HEK293 (cell line): Measurements from ENCODE around the gene DTNA.
A peak's percentile ranks its signal among the peaks of the same experiment; 100 is the strongest.

Experiments
- CTCF ChIA-PET: fragments of 350-600 bp; formaldehyde crosslinking; extraction: SDS; loops from one replicate; lab custom pipeline; 2021; ENCODE audit warnings: antibody characterized with exemption; lab: Yijun Ruan, JAX
- POLR2A ChIA-PET: fragments of 300-600 bp; formaldehyde crosslinking; extraction: SDS; loops from one replicate; lab custom pipeline; 2020; ENCODE audit warnings: antibody characterized with exemption, inconsistent platforms; lab: Yijun Ruan, JAX
- H3K27ac ChIP-seq: fragments of 200-500 bp; sonication (Bioruptor generic); 2 replicates; pipeline ENCODE4 v1.5.1; 2014; ENCODE audit warnings: low read depth, low read length, control low read depth, inconsistent platforms; ENCODE audit errors: extremely low read depth
- H3K36me3 ChIP-seq, 2 experiments: fragments of 200-500 bp in 1 of 2; sonication (Bioruptor generic) in 1 of 2; 1 replicate in 1 of 2; 2 replicates in 1 of 2; pipeline ENCODE4 v1.5.1; 2014 to 2017; ENCODE audit warnings: inconsistent platforms in 2 of 2, low read length in 2 of 2; ENCODE audit not compliant: control insufficient read depth in 2 of 2, insufficient read depth in 1 of 2
- H3K4me1 ChIP-seq: fragments of 200-500 bp; sonication (Bioruptor generic); 2 replicates; pipeline ENCODE4 v1.5.1; 2014; ENCODE audit warnings: mild to moderate bottlenecking, low read length, inconsistent platforms; ENCODE audit not compliant: control insufficient read depth, insufficient read depth
- H3K4me3 ChIP-seq: 2 replicates; pipeline ENCODE4 v1.5.1; 2011; ENCODE audit warnings: low read depth, mild to moderate bottlenecking, control low read depth, low read length, moderate library complexity
- H3K9me3 ChIP-seq: fragments of 200-500 bp; sonication (Bioruptor generic); 2 replicates; pipeline ENCODE4 v1.5.1; 2014; ENCODE audit warnings: low read depth, low read length, inconsistent platforms; ENCODE audit not compliant: control insufficient read depth, insufficient read depth
- CTCF ChIP-seq: fragments of 450-650 bp; formaldehyde crosslinking; IDR thresholded peaks from 2 replicates; pipeline ENCODE4 v1.5.1; 2016; ENCODE audit warnings: missing biosample characterization, missing genetic modification characterization
- IKZF3 ChIP-seq: fragments of 450-650 bp; IDR thresholded peaks from 2 replicates; pipeline ENCODE4 v1.5.0; 2018; ENCODE audit warnings: missing biosample characterization, mild to moderate bottlenecking, missing genetic modification characterization, moderate library complexity
- MZF1 ChIP-seq: fragments of 450-650 bp; formaldehyde crosslinking; IDR thresholded peaks from 2 replicates; pipeline ENCODE4 v1.5.1; 2017; ENCODE audit warnings: missing biosample characterization, missing genetic modification characterization, borderline replicate concordance
- OSR2 ChIP-seq: fragments of 450-650 bp; formaldehyde crosslinking; IDR thresholded peaks from 2 replicates; pipeline ENCODE4 v1.5.1; 2016; ENCODE audit warnings: missing biosample characterization, missing genetic modification characterization
- SCRT2 ChIP-seq: fragments of 450-650 bp; formaldehyde crosslinking; IDR thresholded peaks from 2 replicates; pipeline ENCODE4 v1.5.1; 2016; ENCODE audit warnings: missing biosample characterization, missing genetic modification characterization
- ZFP37 ChIP-seq: fragments of 450-650 bp; formaldehyde crosslinking; IDR thresholded peaks from 2 replicates; pipeline ENCODE4 v1.5.1; 2016; ENCODE audit warnings: missing biosample characterization, missing genetic modification characterization
- ZNF10 ChIP-seq: fragments of 450-650 bp; formaldehyde crosslinking; IDR thresholded peaks from 2 replicates; pipeline ENCODE4 v1.5.1; 2017; ENCODE audit warnings: missing biosample characterization, missing genetic modification characterization
- ZNF112 ChIP-seq: fragments of 450-650 bp; formaldehyde crosslinking; IDR thresholded peaks from 2 replicates; pipeline ENCODE4 v1.5.0; 2017; ENCODE audit warnings: missing biosample characterization, missing genetic modification characterization
- ZNF19 ChIP-seq: fragments of 450-650 bp; formaldehyde crosslinking; IDR thresholded peaks from 2 replicates; pipeline ENCODE4; 2016; ENCODE audit warnings: missing biosample characterization, missing genetic modification characterization, low read depth
- ZNF529 ChIP-seq: fragments of 450-650 bp; formaldehyde crosslinking; IDR thresholded peaks from 2 replicates; pipeline ENCODE4 v1.5.1; 2017; ENCODE audit warnings: missing genetic modification characterization, missing biosample characterization; ENCODE audit not compliant: insufficient replicate concordance
- ZNF626 ChIP-seq: fragments of 450-650 bp; sonication (Bioruptor Pico); formaldehyde crosslinking; IDR thresholded peaks from 2 replicates; pipeline ENCODE4 v1.5.1; 2018; ENCODE audit warnings: missing biosample characterization, missing genetic modification characterization, inconsistent platforms
- ZNF629 ChIP-seq: fragments of 450-650 bp; formaldehyde crosslinking; IDR thresholded peaks from 2 replicates; pipeline ENCODE4 v1.5.1; 2017; ENCODE audit warnings: missing biosample characterization, missing genetic modification characterization
- ZNF654 ChIP-seq: fragments of 450-650 bp; formaldehyde crosslinking; IDR thresholded peaks from 2 replicates; pipeline ENCODE4 v1.5.1; 2016; ENCODE audit warnings: low read depth, missing biosample characterization, missing genetic modification characterization
- ZNF670 ChIP-seq: fragments of 450-650 bp; formaldehyde crosslinking; IDR thresholded peaks from 2 replicates; pipeline ENCODE4 v1.5.1; 2016; ENCODE audit warnings: missing biosample characterization, missing genetic modification characterization, low read depth
- ZNF776 ChIP-seq: fragments of 450-650 bp; formaldehyde crosslinking; IDR thresholded peaks from 2 replicates; pipeline ENCODE4 v1.5.0; 2017; ENCODE audit warnings: missing biosample characterization, missing genetic modification characterization, borderline replicate concordance
- ZNF837 ChIP-seq: fragments of 450-650 bp; formaldehyde crosslinking; IDR thresholded peaks from 2 replicates; pipeline ENCODE4 v1.5.1; 2016; ENCODE audit warnings: missing biosample characterization, missing genetic modification characterization
- ZXDB ChIP-seq: fragments of 450-650 bp; formaldehyde crosslinking; IDR thresholded peaks from 2 replicates; pipeline ENCODE4 v1.5.1; 2016; ENCODE audit warnings: missing biosample characterization, missing genetic modification characterization
- TF ChIP-seq, protein P1 (sequence below): fragments of 450-650 bp; formaldehyde crosslinking; IDR thresholded peaks from 2 replicates; pipeline ENCODE4 v1.5.1; 2016; ENCODE audit warnings: missing biosample characterization, missing genetic modification characterization
- TF ChIP-seq, protein P2 (sequence below): fragments of 450-650 bp; formaldehyde crosslinking; IDR thresholded peaks from 2 replicates; pipeline ENCODE4 v1.5.1; 2016; ENCODE audit warnings: missing biosample characterization, missing genetic modification characterization
- TF ChIP-seq, protein P3 (sequence below): fragments of 450-650 bp; formaldehyde crosslinking; IDR thresholded peaks from 2 replicates; pipeline ENCODE4 v1.5.1; 2016; ENCODE audit warnings: missing biosample characterization, missing genetic modification characterization
- TF ChIP-seq, protein P4 (sequence below): fragments of 450-650 bp; formaldehyde crosslinking; IDR thresholded peaks from 2 replicates; pipeline ENCODE4; 2016; ENCODE audit warnings: missing biosample characterization, missing genetic modification characterization

Gene DTNA

GRCh38 chr18:34809451-34810072 lies 99.5 kb downstream of the DTNA start:
- CTCF ChIA-PET, result interaction anchor here (0.5 to 2.9 kb wide), 42 partner anchors 8 to 677 kb away, joined by 3 to 15 read pairs (median 4); no protein-coding TSS in a partner anchor
- H3K27ac ChIP-seq, result no peak overlapping the region
- H3K9me3 ChIP-seq, result no peaks in the 10 kb centered on the region
- no peaks in the 10 kb centered on the region for H3K4me1 ChIP-seq
- peaks cover 0 to 12% of the 10 kb centered on the region in 2 experiments; a peak in 2 of 3 replicates for H3K36me3 ChIP-seq
- TF ChIP-seq ZNF670 (tag by site-specific recombination), result no peak
- TF ChIP-seq ZNF654, result 0 out of 2 replicates have a peak, but pooled peaks have one; percentile 8
- 0 out of 2 replicates have a peak, but pooled peaks have one; percentile 9 for TF ChIP-seq CTCF
- TF ChIP-seq MZF1 (tag by site-specific recombination), result peak; percentile 27; the same call in 1 of the 2 replicates
- 0 out of 2 replicates have a peak, but pooled peaks have one; percentile 13 for TF ChIP-seq IKZF3 (tag by site-specific recombination)
- TF ChIP-seq, all 188 proteins: peak for 4
- no peak overlapping the region for H3K4me3 ChIP-seq
- POLR2A ChIA-PET, result no interaction called here

GRCh38 chr18:34816183-34816582 lies 106.1 kb downstream of the DTNA start:
- no peaks in the 10 kb centered on the region for H3K9me3 ChIP-seq
- H3K27ac ChIP-seq, result no peak overlapping the region
- TF ChIP-seq, protein P1, sequence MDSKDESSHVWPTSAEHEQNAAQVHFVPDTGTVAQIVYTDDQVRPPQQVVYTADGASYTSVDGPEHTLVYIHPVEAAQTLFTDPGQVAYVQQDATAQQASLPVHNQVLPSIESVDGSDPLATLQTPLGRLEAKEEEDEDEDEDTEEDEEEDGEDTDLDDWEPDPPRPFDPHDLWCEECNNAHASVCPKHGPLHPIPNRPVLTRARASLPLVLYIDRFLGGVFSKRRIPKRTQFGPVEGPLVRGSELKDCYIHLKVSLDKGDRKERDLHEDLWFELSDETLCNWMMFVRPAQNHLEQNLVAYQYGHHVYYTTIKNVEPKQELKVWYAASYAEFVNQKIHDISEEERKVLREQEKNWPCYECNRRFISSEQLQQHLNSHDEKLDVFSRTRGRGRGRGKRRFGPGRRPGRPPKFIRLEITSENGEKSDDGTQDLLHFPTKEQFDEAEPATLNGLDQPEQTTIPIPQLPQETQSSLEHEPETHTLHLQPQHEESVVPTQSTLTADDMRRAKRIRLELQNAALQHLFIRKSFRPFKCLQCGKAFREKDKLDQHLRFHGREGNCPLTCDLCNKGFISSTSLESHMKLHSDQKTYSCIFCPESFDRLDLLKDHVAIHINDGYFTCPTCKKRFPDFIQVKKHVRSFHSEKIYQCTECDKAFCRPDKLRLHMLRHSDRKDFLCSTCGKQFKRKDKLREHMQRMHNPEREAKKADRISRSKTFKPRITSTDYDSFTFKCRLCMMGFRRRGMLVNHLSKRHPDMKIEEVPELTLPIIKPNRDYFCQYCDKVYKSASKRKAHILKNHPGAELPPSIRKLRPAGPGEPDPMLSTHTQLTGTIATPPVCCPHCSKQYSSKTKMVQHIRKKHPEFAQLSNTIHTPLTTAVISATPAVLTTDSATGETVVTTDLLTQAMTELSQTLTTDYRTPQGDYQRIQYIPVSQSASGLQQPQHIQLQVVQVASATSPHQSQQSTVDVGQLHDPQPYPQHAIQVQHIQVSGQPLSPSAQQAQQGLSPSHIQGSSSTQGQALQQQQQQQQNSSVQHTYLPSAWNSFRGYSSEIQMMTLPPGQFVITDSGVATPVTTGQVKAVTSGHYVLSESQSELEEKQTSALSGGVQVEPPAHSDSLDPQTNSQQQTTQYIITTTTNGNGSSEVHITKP, result no peak
- TF ChIP-seq ZNF629 (tag by site-specific recombination) (no peak), ZNF837 (tag by site-specific recombination) (no peak), ZFP37 (tag by site-specific recombination) (no peak), OSR2 (no peak)
- TF ChIP-seq, protein P2, sequence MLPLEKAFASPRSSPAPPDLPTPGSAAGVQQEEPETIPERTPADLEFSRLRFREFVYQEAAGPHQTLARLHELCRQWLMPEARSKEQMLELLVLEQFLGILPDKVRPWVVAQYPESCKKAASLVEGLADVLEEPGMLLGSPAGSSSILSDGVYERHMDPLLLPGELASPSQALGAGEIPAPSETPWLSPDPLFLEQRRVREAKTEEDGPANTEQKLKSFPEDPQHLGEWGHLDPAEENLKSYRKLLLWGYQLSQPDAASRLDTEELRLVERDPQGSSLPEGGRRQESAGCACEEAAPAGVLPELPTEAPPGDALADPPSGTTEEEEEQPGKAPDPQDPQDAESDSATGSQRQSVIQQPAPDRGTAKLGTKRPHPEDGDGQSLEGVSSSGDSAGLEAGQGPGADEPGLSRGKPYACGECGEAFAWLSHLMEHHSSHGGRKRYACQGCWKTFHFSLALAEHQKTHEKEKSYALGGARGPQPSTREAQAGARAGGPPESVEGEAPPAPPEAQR (tag by site-specific recombination), result no peak
- H3K4me3 ChIP-seq, result no peak overlapping the region
- POLR2A ChIA-PET, result no interaction called here
- no peaks in the 10 kb centered on the region for H3K4me1 ChIP-seq
- H3K36me3 ChIP-seq, result peaks cover 0 to 17% of the 10 kb centered on the region in 2 experiments; a peak in 2 of 3 replicates
- CTCF ChIA-PET, result interaction anchor here (0.7 to 1.2 kb wide), 2 partner anchors 15 to 154 kb away, joined by 3 to 4 read pairs; no protein-coding TSS in a partner anchor

DNA sequence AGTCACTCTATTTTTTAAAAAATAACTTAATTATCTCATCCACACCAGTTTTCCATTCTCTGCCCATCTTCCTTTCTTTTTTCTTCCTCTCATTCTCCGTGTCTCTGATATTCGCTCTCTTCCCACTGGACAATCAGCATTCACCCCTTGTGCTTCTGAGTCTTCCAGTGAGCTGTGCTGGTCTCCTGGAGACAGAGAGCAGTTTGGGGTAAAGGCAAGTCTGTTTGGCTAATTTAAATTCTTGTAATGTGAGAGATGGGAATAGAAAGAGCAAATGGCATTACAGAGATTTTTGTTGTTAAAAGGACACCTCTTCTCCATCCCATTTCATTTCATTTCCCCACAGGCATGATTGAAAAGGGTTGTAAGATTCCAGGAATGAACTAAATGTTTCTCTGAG lies 107.5 kb downstream of the DTNA start:
- ChIA-PET POLR2A (no interaction called here), CTCF (interaction anchor here (1.1 kb wide), 1 partner anchor 8 kb away, joined by 5 read pairs; no protein-coding TSS in a partner anchor)
- no peaks in the 10 kb centered on the region for H3K9me3 ChIP-seq
- peaks cover 0 to 14% of the 10 kb centered on the region in 2 experiments; a peak in 2 of 3 replicates for H3K36me3 ChIP-seq
- no peak overlapping the region for H3K4me3 ChIP-seq
- H3K27ac ChIP-seq, result no peak overlapping the region
- no peaks in the 10 kb centered on the region for H3K4me1 ChIP-seq
- no peak for TF ChIP-seq ZXDB (tag by site-specific recombination)
- TF ChIP-seq, protein P3, sequence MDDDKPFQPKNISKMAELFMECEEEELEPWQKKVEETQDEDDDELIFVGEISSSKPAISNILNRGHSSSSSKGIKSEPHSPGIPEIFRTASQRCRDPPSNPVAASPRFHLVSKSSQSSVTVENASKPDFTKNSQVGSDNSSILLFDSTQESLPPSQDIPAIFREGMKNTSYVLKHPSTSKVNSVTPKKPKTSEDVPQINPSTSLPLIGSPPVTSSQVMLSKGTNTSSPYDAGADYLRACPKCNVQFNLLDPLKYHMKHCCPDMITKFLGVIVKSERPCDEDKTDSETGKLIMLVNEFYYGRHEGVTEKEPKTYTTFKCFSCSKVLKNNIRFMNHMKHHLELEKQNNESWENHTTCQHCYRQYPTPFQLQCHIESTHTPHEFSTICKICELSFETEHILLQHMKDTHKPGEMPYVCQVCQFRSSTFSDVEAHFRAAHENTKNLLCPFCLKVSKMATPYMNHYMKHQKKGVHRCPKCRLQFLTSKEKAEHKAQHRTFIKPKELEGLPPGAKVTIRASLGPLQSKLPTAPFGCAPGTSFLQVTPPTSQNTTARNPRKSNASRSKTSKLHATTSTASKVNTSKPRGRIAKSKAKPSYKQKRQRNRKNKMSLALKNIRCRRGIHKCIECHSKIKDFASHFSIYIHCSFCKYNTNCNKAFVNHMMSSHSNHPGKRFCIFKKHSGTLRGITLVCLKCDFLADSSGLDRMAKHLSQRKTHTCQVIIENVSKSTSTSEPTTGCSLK (tag by site-specific recombination), result no peak
- no peak for TF ChIP-seq ZNF112 (tag by site-specific recombination)
- no peak for TF ChIP-seq ZNF626 (tag by site-specific recombination)
- no peak for TF ChIP-seq ZNF529
- no peak for TF ChIP-seq ZNF776 (tag by site-specific recombination)
- TF ChIP-seq ZNF19 (tag by site-specific recombination), result no peak
- no peak for TF ChIP-seq ZNF10
- TF ChIP-seq, protein P4, sequence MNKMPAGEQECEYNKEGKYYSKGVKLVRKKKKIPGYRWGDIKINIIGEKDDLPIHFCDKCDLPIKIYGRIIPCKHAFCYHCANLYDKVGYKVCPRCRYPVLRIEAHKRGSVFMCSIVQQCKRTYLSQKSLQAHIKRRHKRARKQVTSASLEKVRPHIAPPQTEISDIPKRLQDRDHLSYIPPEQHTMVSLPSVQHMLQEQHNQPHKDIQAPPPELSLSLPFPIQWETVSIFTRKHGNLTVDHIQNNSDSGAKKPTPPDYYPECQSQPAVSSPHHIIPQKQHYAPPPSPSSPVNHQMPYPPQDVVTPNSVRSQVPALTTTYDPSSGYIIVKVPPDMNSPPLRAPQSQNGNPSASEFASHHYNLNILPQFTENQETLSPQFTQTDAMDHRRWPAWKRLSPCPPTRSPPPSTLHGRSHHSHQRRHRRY (tag by site-specific recombination), result no peak
- no peak for TF ChIP-seq SCRT2
